ENCODE measurements around the gene H2BW2. TPM values are rescaled to one million over a fixed set of nuclear protein-coding genes. Genes with fewer than 3 reads are reported as not detected.

The H2BW2 gene
- not detected for total RNA-seq
- polyA plus RNA-seq (2013, experiment 1 of 2), result not detected
- polyA plus RNA-seq (2013, experiment 2 of 2), result not detected
- long read RNA-seq, experiment 1, result 0 reads
- long read RNA-seq, experiment 2, result 0 reads
- long read RNA-seq, experiment 3, result 0 reads
- long read RNA-seq, experiment 4, result 0 reads

DNA sequence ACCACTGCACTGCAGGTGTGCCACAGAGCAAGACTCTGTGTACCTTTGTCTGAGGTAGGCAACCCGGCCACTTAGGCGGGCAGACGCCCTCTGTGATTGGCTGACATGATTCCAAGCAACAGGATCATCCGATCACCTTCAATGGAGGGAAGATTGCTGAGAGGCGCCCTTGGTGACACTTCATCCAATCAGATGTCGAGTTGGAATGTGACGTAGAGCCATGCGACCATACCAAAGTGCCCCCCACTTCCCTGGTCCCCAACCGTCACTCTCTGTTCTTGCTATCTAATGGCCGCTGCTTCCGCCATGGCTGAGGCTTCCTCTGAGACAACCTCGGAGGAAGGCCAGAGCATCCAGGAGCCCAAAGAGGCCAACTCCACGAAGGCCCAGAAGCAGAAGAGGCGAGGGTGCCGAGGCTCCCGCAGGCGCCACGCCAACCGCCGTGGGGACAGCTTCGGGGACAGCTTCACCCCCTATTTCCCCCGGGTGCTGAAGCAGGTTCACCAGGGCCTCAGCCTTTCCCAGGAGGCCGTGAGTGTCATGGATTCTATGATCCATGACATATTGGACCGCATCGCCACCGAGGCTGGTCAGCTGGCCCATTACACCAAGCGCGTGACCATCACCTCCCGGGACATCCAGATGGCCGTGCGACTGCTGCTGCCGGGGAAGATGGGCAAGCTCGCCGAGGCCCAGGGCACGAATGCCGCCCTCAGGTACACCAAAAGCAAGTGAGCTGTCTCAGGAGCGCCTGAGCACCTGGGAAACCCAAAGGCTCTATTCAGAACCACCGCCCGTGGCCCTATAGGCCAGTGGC is at the start of gene H2BW2:
Gene H2BW2 (plus strand): TSS at position 268 of the 817 bp plus-strand sequence. CDS start 39 bp downstream, at position 307.
- H3K36me3 Mint-ChIP-seq (ENCODE audit: low read depth), result no peaks in the 10 kb centered on the region
- 95 to 97% methylated on average over 12 to 39 of the region's 39 CpGs for WGBS, 2 experiments (ENCODE audit: insufficient coverage in 1 of 2, insufficient read length in 1 of 2)
- H3K4me3 Mint-ChIP-seq, result no peak within 1 kb of the TSS

DNA sequence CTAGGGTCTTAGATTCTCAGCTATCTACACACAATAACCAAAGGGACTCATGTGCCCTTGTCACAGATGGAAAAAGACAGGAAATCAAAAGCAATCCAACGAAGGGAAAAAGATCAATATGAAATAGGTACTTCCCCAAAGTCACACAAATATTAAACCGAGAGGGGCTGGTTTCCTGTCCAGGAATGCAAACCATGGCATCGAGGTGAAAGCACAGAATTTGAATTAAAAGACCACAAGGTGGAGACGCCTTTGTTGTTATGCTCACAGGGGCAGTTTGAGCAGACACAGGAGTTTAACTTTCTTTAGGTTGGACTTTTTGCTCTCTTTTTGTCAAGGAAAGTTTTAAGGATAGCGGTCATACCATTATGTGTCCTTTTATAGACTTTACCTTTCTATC is 40.5 kb upstream of the H2BW2 start:
- Histone ChIP-seq H3K4me1 (ENCODE audit: control insufficient read depth, insufficient read depth, low read length) (no peaks in the 10 kb centered on the region), H3K4me3 (ENCODE audit: low read length) (no peak overlapping the region), H3K27ac (ENCODE audit: low read depth, low read length) (no peak overlapping the region), H3K9me3 (ENCODE audit: control insufficient read depth, low read length) (no peaks in the 10 kb centered on the region), H3K36me3 (ENCODE audit: control insufficient read depth, insufficient read depth, low read length) (no peaks in the 10 kb centered on the region), H3K9ac (ENCODE audit: extremely low read depth, low read length, poor library complexity, severe bottlenecking) (no peak overlapping the region), H3K27me3 (ENCODE audit: control insufficient read depth, insufficient read depth, low read length, poor library complexity, severe bottlenecking) (no peaks in the 10 kb centered on the region)
- no peak for DNase-seq
- WGBS, 2 experiments (ENCODE audit: insufficient coverage in 1 of 2, insufficient read length in 1 of 2), result 70 to 83% methylated on average over 2 to 4 of the region's 5 CpGs
- peaks cover 10% of the 10 kb centered on the region for H3K4me1 Mint-ChIP-seq
- H3K27me3 Mint-ChIP-seq (ENCODE audit: insufficient read depth), result no peaks in the 10 kb centered on the region
- peaks cover 51% of the 10 kb centered on the region for H3K9me3 Mint-ChIP-seq
- H3K27ac Mint-ChIP-seq, result no peak overlapping the region
- no peak overlapping the region for H3K4me3 Mint-ChIP-seq
- no peaks in the 10 kb centered on the region for H3K36me3 Mint-ChIP-seq (ENCODE audit: low read depth)
- TF ChIP-seq, protein P1, sequence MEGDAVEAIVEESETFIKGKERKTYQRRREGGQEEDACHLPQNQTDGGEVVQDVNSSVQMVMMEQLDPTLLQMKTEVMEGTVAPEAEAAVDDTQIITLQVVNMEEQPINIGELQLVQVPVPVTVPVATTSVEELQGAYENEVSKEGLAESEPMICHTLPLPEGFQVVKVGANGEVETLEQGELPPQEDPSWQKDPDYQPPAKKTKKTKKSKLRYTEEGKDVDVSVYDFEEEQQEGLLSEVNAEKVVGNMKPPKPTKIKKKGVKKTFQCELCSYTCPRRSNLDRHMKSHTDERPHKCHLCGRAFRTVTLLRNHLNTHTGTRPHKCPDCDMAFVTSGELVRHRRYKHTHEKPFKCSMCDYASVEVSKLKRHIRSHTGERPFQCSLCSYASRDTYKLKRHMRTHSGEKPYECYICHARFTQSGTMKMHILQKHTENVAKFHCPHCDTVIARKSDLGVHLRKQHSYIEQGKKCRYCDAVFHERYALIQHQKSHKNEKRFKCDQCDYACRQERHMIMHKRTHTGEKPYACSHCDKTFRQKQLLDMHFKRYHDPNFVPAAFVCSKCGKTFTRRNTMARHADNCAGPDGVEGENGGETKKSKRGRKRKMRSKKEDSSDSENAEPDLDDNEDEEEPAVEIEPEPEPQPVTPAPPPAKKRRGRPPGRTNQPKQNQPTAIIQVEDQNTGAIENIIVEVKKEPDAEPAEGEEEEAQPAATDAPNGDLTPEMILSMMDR (conservative IDR thresholded peaks at IDR 0.05), result peak; percentile 20

More for the DNA sequence above, at the start of gene H2BW2:
- DNase-seq, result no peak
- Mint-ChIP-seq H3K9me3 (peaks cover 78% of the 10 kb centered on the region), H3K27me3 (ENCODE audit: insufficient read depth) (peaks cover 9% of the 10 kb centered on the region), H3K27ac (no peak within 1 kb of the TSS), H3K4me1 (no peaks in the 10 kb centered on the region)
- Histone ChIP-seq H3K4me3 (ENCODE audit: low read length) (no peak within 1 kb of the TSS), H3K36me3 (ENCODE audit: control insufficient read depth, insufficient read depth, low read length) (no peaks in the 10 kb centered on the region), H3K4me1 (ENCODE audit: control insufficient read depth, insufficient read depth, low read length) (no peaks in the 10 kb centered on the region), H3K27ac (ENCODE audit: low read depth, low read length) (no peak within 1 kb of the TSS), H3K27me3 (ENCODE audit: control insufficient read depth, insufficient read depth, low read length, poor library complexity, severe bottlenecking) (no peaks in the 10 kb centered on the region), H3K9me3 (ENCODE audit: control insufficient read depth, low read length) (peaks cover 14% of the 10 kb centered on the region), H3K9ac (ENCODE audit: extremely low read depth, low read length, poor library complexity, severe bottlenecking) (no peak within 1 kb of the TSS)
- TF ChIP-seq, protein P1 (conservative IDR thresholded peaks at IDR 0.05), result no peak

DNA sequence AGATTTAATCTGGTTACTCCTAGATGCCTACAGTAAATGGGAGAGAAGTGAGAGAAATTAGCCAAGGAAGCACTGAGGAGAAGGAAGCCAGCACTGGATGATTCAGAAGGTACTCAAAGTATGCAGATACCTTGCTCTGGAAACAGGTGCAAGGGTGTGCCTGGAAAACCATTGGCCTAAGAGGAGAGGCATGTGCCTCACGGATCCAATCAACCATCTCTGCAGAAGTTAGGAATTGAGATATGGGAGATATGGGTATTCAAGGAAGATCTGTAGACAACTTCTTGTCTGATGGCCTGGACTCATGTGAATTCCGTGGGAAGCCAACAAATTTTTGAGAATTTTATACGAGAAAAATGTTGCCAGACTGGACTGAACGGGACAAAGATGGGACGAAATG is 30.9 kb upstream of the H2BW2 start:
- no peaks in the 10 kb centered on the region for H3K9me3 ChIP-seq (ENCODE audit: control insufficient read depth, low read length)
- H3K27me3 ChIP-seq (ENCODE audit: control insufficient read depth, insufficient read depth, low read length, poor library complexity, severe bottlenecking), result no peaks in the 10 kb centered on the region
- Mint-ChIP-seq H3K27ac (no peak overlapping the region), H3K4me1 (no peaks in the 10 kb centered on the region), H3K9me3 (peaks cover 60% of the 10 kb centered on the region), H3K27me3 (ENCODE audit: insufficient read depth) (no peaks in the 10 kb centered on the region), H3K4me3 (no peak overlapping the region), H3K36me3 (ENCODE audit: low read depth) (no peaks in the 10 kb centered on the region)
- TF ChIP-seq, protein P1 (conservative IDR thresholded peaks at IDR 0.05), result no peak
- no peak overlapping the region for H3K27ac ChIP-seq (ENCODE audit: low read depth, low read length)
- H3K9ac ChIP-seq (ENCODE audit: extremely low read depth, low read length, poor library complexity, severe bottlenecking), result no peak overlapping the region
- WGBS, 2 experiments (ENCODE audit: insufficient coverage in 1 of 2, insufficient read length in 1 of 2), result 77% methylated on average over 5 of the region's 5 CpGs
- DNase-seq, result no peak
- H3K4me3 ChIP-seq (ENCODE audit: low read length), result no peak overlapping the region
- H3K36me3 ChIP-seq (ENCODE audit: control insufficient read depth, insufficient read depth, low read length), result no peaks in the 10 kb centered on the region
- H3K4me1 ChIP-seq (ENCODE audit: control insufficient read depth, insufficient read depth, low read length), result no peaks in the 10 kb centered on the region
